Stimulated activated CD8-positive, alpha-beta memory T cell treated with anti-CD3 and anti-CD28 coated beads, Interleukin-15, amount 100 ng/mL, for 4 hours (primary cell): Measurements from ENCODE around the gene MAPT.
"Not testable (repeated sequence)": the region's sequence is repeated elsewhere in the genome, so short reads cannot be mapped to it uniquely, and the experiment has no call there.

Experiments used
- DNase-seq, 2 donors: peaks; one replicate each; pipeline ENCODE4 v3.0.0-alpha.2; 2020; ENCODE audit warnings: low read depth in 2 of 2

The MAPT gene

GRCh38 chr17:45862127-45862526 lies 32.2 kb upstream of the MAPT start:
- DNase-seq, result not testable (repeated sequence)

- DNase-seq, result no peak
These were observed 30.3 kb upstream of the MAPT start for GRCh38 chr17:45863857-45864654.

- DNase-seq, result no peak
These were observed 27.2 kb upstream of the MAPT start for GRCh38 chr17:45867171-45867570.

GRCh38 chr17:45867702-45868101 lies 26.7 kb upstream of the MAPT start:
- no peak for DNase-seq

- no peak for DNase-seq
These were observed 26.1 kb upstream of the MAPT start for GRCh38 chr17:45868276-45868675.

- DNase-seq, result no peak
These were observed 24.5 kb upstream of the MAPT start for GRCh38 chr17:45869676-45870341.

GRCh38 chr17:45870342-45870974 lies 23.9 kb upstream of the MAPT start:
- DNase-seq, result no peak

- DNase-seq, result no peak
These were observed 22.6 kb upstream of the MAPT start for GRCh38 chr17:45871718-45872117.

- DNase-seq, result no peak
These were observed 20.6 kb upstream of the MAPT start for GRCh38 chr17:45873728-45874127.

GRCh38 chr17:45874151-45874550 lies 20.2 kb upstream of the MAPT start:
- DNase-seq, result no peak

GRCh38 chr17:45876539-45876938 lies 17.8 kb upstream of the MAPT start:
- DNase-seq, result no peak

- DNase-seq, result no peak
These were observed 16.9 kb upstream of the MAPT start for GRCh38 chr17:45877467-45877866.

- no peak for DNase-seq
These were observed 11.3 kb upstream of the MAPT start for GRCh38 chr17:45883063-45883462.

GRCh38 chr17:45886852-45887251 lies 7.5 kb upstream of the MAPT start:
- no peak for DNase-seq

GRCh38 chr17:45888392-45888791 lies 6.0 kb upstream of the MAPT start:
- no peak for DNase-seq

- no peak for DNase-seq
These were observed 4.8 kb upstream of the MAPT start for GRCh38 chr17:45889579-45889978.

GRCh38 chr17:45893725-45894021 lies 681 bp upstream of the MAPT start:
- DNase-seq, result no peak

GRCh38 chr17:45895304-45895968 lies 1.1 kb downstream of the MAPT start:
- no peak for DNase-seq

GRCh38 chr17:45895969-45896785 lies 1.8 kb downstream of the MAPT start:
- DNase-seq, result no peak

GRCh38 chr17:45896803-45897693 lies 2.7 kb downstream of the MAPT start:
- DNase-seq, result no peak

GRCh38 chr17:45900136-45900535 lies 5.8 kb downstream of the MAPT start:
- no peak for DNase-seq
